K562 (cell line): ENCODE results near the gene TMEM138.

Experiments used
- CEBPB ChIP-seq: fragments of 450-650 bp; IDR thresholded peaks from 2 replicates; pipeline ENCODE4 v1.6.1; 2016; ENCODE audit warnings: missing genetic modification characterization, missing compliant biosample characterization
- ETS2 ChIP-seq: IDR thresholded peaks from 2 replicates; pipeline ENCODE4 v1.6.1; 2016; ENCODE audit warnings: borderline replicate concordance, missing genetic modification characterization, mild to moderate bottlenecking, moderate library complexity, missing compliant biosample characterization; ENCODE audit not compliant: poor library complexity, severe bottlenecking
- GATA2 ChIP-seq: sonication (generic); formaldehyde crosslinking; IDR thresholded peaks from 2 replicates; pipeline ENCODE4 v1.4.0; 2020; ENCODE audit warnings: mild to moderate bottlenecking, missing genetic modification reagents
- RBM22 ChIP-seq: fragments of 200-400 bp; formaldehyde crosslinking; IDR thresholded peaks from 2 replicates; pipeline ENCODE4 v1.6.1; 2018; ENCODE audit warnings: low read length, low read depth; ENCODE audit not compliant: poor library complexity, severe bottlenecking
- ZNF589 ChIP-seq: fragments of 200-800 bp; sonication (Bioruptor generic); IDR thresholded peaks from 2 replicates; pipeline ENCODE4 v1.6.1; 2016; ENCODE audit warnings: low read depth, missing genetic modification characterization, missing compliant biosample characterization

DNA sequence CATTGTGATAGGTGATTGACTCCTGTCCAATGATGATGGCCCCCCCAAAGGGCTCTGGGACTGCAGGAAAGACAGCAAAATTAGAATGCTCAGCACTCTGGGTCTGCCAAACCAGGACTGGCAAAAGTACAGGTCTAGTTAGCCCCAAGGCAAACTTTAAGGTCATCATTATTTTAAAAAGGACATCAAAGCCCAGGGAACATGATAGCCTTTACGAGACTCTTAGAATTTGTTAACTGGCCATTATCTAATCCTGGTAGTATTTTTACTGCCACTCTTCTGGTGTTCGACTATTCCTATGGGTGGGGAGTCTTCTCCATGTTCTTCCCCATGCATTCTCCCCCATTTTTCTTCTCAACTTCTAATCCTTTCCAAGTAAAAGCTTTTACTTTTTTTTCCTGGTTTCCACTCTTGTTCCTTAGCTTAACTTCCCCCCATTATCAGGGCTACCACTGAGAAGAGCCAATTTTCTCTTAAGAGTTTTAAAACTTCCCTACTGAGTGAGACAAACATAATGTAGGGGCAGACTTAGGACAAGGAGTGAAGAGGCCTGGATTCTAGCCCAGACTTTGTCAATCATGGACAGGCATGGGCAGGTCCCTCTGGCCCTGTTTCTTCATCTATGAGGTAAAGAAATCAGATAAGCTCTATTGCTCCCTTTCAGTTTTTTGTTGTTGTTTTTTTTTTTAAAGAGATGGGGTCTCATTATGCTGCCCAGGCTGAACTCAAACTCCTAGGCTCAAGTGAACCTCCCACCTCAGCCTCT lies 36.3 kb upstream of the TMEM138 start:
- TF ChIP-seq RBM22 (no peak), ZNF589 (CRISPR knock-in tag) (no peak), ETS2 (tag) (no peak), GATA2 (CRISPR knock-in tag) (no peak), CEBPB (no peak)
